ENCODE results near the gene ZNF584.

ZNF584 gene

DNA sequence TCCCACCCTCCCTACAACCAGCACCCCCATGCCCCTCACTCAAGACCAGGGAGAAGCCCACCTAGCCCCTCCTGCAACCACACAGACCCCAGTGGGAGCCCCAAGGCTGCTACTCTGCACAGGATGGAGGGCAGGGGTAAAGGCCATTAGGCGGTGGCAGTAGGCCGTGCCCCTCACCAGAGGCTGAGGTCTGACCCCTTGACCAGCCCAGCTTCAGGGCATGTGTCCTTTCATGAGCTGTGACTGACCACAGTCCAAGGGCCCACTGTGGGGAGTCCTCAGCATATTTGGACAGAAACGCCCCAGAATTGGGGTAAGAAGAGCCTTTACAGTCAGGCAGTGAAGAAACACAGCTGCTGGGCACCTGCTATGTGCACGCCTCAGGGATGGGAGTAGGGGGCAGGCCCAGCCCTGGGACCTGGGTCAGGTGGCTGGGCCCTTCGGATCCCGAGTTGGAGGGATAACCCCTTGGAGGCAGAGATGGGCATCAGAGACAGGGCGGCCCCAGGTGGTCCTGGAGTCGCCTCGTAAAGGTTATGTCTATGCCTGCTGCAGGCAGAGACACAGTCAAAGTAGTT is 23.0 kb upstream of the ZNF584 start:
- no peak for TF ChIP-seq ZBTB1 (tag by site-specific recombination; IDR thresholded peaks at IDR 0.05)
- TF ChIP-seq, protein P1, sequence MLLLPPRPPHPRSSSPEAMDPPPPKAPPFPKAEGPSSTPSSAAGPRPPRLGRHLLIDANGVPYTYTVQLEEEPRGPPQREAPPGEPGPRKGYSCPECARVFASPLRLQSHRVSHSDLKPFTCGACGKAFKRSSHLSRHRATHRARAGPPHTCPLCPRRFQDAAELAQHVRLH (tag by site-specific recombination; IDR thresholded peaks at IDR 0.05), result no peak
- TF ChIP-seq ZNF211 (tag by site-specific recombination; IDR thresholded peaks at IDR 0.05; ENCODE audit: low read depth), result no peak
- TF ChIP-seq ZNF776 (tag by site-specific recombination; IDR thresholded peaks at IDR 0.05; ENCODE audit: borderline replicate concordance), result no peak
- TF ChIP-seq ZNF221 (tag by site-specific recombination; IDR thresholded peaks at IDR 0.05; ENCODE audit: borderline replicate concordance), result no peak
- TF ChIP-seq HIC1 (tag by site-specific recombination; IDR thresholded peaks at IDR 0.05), result no peak
- TF ChIP-seq ZNF18 (tag by site-specific recombination; IDR thresholded peaks at IDR 0.05), result no peak
- TF ChIP-seq ZBTB7A (tag by site-specific recombination; IDR thresholded peaks at IDR 0.05; ENCODE audit: low read depth), result no peak
- no peak for TF ChIP-seq ZNF184 (tag by site-specific recombination; IDR thresholded peaks at IDR 0.05)
- TF ChIP-seq ZNF626 (tag by site-specific recombination; IDR thresholded peaks at IDR 0.05), result no peak
- TF ChIP-seq ZNF560 (tag by site-specific recombination; IDR thresholded peaks at IDR 0.05; ENCODE audit: borderline replicate concordance), result no peak
- no peak for TF ChIP-seq ZNF585B (tag by site-specific recombination; IDR thresholded peaks at IDR 0.05)
- no peak for TF ChIP-seq HOXD13 (CRISPR knock-in tag; IDR thresholded peaks at IDR 0.05; ENCODE audit: borderline replicate concordance)
- TF ChIP-seq ZNF623 (tag by site-specific recombination; IDR thresholded peaks at IDR 0.05), result no peak
- no peak for TF ChIP-seq ZNF248 (tag by site-specific recombination; IDR thresholded peaks at IDR 0.05)
- Histone ChIP-seq H3K4me3 (ENCODE audit: low read depth, low read length) (no peak overlapping the region), H3K36me3 (ENCODE audit: control insufficient read depth in 2 of 2, insufficient read depth in 1 of 2, low read length in 2 of 2) (peaks cover 23 to 26% of the 10 kb centered on the region in 2 experiments), H3K4me1 (ENCODE audit: control insufficient read depth, insufficient read depth, low read length) (peaks cover 16% of the 10 kb centered on the region), H3K9me3 (ENCODE audit: control insufficient read depth, insufficient read depth, low read depth, low read length) (no peaks in the 10 kb centered on the region), H3K27ac (ENCODE audit: extremely low read depth, low read depth, low read length) (peak overlapping the region; percentile 100)
- ChIA-PET POLR2A (interaction anchor here (1.5 to 4.2 kb wide), 3 partner anchors 23 to 59 kb away, joined by 6 to 28 read pairs (median 27); partner anchors contain the start of genes ZNF497, ZNF584 and ZSCAN22), CTCF (no interaction called here)

- Histone ChIP-seq H3K4me1 (ENCODE audit: control insufficient read depth, insufficient read depth, low read length) (peaks cover 16% of the 10 kb centered on the region), H3K27ac (ENCODE audit: extremely low read depth, low read depth, low read length) (peak overlapping the region; percentile 100), H3K9me3 (ENCODE audit: control insufficient read depth, insufficient read depth, low read depth, low read length) (no peaks in the 10 kb centered on the region), H3K36me3 (ENCODE audit: control insufficient read depth in 2 of 2, insufficient read depth in 1 of 2, low read length in 2 of 2) (peaks cover 30 to 33% of the 10 kb centered on the region in 2 experiments), H3K4me3 (ENCODE audit: low read depth, low read length) (peak overlapping the region; percentile 77)
- ChIA-PET CTCF (no interaction called here), POLR2A (interaction anchor here (1.1 to 4.2 kb wide), 5 partner anchors 8 to 90 kb away, joined by 3 to 28 read pairs (median 6); partner anchors contain the start of genes ZNF446, ZNF497, ZNF584 and ZSCAN22)
- TF ChIP-seq, protein P2, sequence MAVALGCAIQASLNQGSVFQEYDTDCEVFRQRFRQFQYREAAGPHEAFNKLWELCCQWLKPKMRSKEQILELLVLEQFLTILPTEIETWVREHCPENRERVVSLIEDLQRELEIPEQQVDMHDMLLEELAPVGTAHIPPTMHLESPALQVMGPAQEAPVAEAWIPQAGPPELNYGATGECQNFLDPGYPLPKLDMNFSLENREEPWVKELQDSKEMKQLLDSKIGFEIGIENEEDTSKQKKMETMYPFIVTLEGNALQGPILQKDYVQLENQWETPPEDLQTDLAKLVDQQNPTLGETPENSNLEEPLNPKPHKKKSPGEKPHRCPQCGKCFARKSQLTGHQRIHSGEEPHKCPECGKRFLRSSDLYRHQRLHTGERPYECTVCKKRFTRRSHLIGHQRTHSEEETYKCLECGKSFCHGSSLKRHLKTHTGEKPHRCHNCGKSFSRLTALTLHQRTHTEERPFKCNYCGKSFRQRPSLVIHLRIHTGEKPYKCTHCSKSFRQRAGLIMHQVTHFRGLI (tag by site-specific recombination; IDR thresholded peaks at IDR 0.05), result no peak
- TF ChIP-seq KLF9 (tag by site-specific recombination; IDR thresholded peaks at IDR 0.05; ENCODE audit: low read depth) (no peak), ZNF561 (tag by site-specific recombination; IDR thresholded peaks at IDR 0.05; ENCODE audit: borderline replicate concordance) (no peak), ZNF701 (tag by site-specific recombination; IDR thresholded peaks at IDR 0.05) (no peak), ZNF544 (tag by site-specific recombination; IDR thresholded peaks at IDR 0.05) (no peak), ZNF274 (IDR thresholded peaks at IDR 0.05; ENCODE audit: low read length) (no peak), ZNF274 (tag by site-specific recombination; IDR thresholded peaks at IDR 0.05; ENCODE audit: borderline replicate concordance) (no peak), ZNF10 (tag by site-specific recombination; IDR thresholded peaks at IDR 0.05) (no peak), HOXD13 (CRISPR knock-in tag; IDR thresholded peaks at IDR 0.05; ENCODE audit: borderline replicate concordance) (peak; percentile 84; the same call in 1 of the 2 replicates), ZNF521 (tag by site-specific recombination; IDR thresholded peaks at IDR 0.05) (no peak), ZNF335 (tag by site-specific recombination; conservative IDR thresholded peaks at IDR 0.05) (peak; percentile 77), MEIS1 (CRISPR knock-in tag; IDR thresholded peaks at IDR 0.05; ENCODE audit: borderline replicate concordance) (peak; percentile 61; the same call in 1 of the 2 replicates)
- TF ChIP-seq, protein P3, sequence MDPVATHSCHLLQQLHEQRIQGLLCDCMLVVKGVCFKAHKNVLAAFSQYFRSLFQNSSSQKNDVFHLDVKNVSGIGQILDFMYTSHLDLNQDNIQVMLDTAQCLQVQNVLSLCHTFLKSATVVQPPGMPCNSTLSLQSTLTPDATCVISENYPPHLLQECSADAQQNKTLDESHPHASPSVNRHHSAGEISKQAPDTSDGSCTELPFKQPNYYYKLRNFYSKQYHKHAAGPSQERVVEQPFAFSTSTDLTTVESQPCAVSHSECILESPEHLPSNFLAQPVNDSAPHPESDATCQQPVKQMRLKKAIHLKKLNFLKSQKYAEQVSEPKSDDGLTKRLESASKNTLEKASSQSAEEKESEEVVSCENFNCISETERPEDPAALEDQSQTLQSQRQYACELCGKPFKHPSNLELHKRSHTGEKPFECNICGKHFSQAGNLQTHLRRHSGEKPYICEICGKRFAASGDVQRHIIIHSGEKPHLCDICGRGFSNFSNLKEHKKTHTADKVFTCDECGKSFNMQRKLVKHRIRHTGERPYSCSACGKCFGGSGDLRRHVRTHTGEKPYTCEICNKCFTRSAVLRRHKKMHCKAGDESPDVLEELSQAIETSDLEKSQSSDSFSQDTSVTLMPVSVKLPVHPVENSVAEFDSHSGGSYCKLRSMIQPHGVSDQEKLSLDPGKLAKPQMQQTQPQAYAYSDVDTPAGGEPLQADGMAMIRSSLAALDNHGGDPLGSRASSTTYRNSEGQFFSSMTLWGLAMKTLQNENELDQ (tag by site-specific recombination; IDR thresholded peaks at IDR 0.05; ENCODE audit: low read depth), result no peak
Observed at GRCh38 chr19:58385891-58386575, 22.4 kb upstream of the ZNF584 start.
